Chondrocyte (in vitro differentiated cells): ENCODE data around the gene ABL2. TPM values are rescaled to one million over a fixed set of nuclear protein-coding genes. Genes with fewer than 3 reads are reported as not detected.

Experiments used
- DNase-seq: peaks from one replicate; pipeline ENCODE4 v3.0.0; 2021; ENCODE audit warnings: mixed read lengths, low spot score
- H3K27ac Mint-ChIP-seq: one replicate; pipeline ENCODE4 v1.8.0; 2021; ENCODE audit warnings: mild to moderate bottlenecking, moderate library complexity, mixed read lengths; ENCODE audit not compliant: unreplicated experiment
- H3K27me3 Mint-ChIP-seq: 2 replicates; pipeline ENCODE4 v1.8.0; 2021; ENCODE audit warnings: low read depth, mixed read lengths
- H3K36me3 Mint-ChIP-seq: 2 replicates; pipeline ENCODE4 v1.8.0; 2021; ENCODE audit warnings: low read depth, mixed read lengths
- H3K4me1 Mint-ChIP-seq: 2 replicates; pipeline ENCODE4 v1.8.0; 2021; ENCODE audit warnings: low read depth, mild to moderate bottlenecking, mixed read lengths
- H3K4me3 Mint-ChIP-seq: one replicate; pipeline ENCODE4 v1.8.0; 2021; ENCODE audit warnings: mild to moderate bottlenecking, moderate library complexity, mixed read lengths; ENCODE audit not compliant: unreplicated experiment
- H3K9me3 Mint-ChIP-seq: 2 replicates; pipeline ENCODE4 v1.8.0; 2021; ENCODE audit warnings: low read depth, mixed read lengths
- total RNA-seq: library from RNA; stranded (reverse); gene quantifications from 3 replicates; pipeline ENCODE4 v1.2.1, GENCODE V29; 2021
- TF ChIP-seq, protein P1 (sequence below): fragments of 200-600 bp; sonication (generic); IDR thresholded peaks from 2 replicates; pipeline ENCODE4 v1.5.0; 2021; ENCODE audit warnings: antibody characterized with exemption, mild to moderate bottlenecking, moderate library complexity

The ABL2 gene
- total RNA-seq, 1 donor from 2014 or later: 23.1 TPM

GRCh38 chr1:179164494-179164893 is 65.0 kb downstream of the ABL2 start:
- Mint-ChIP-seq H3K9me3 (no peaks in the 10 kb centered on the region), H3K27ac (peak overlapping the region; percentile 32), H3K27me3 (no peaks in the 10 kb centered on the region), H3K36me3 (no peaks in the 10 kb centered on the region), H3K4me1 (peaks cover 60% of the 10 kb centered on the region), H3K4me3 (no peak overlapping the region)
- no peak for DNase-seq
- TF ChIP-seq, protein P1, sequence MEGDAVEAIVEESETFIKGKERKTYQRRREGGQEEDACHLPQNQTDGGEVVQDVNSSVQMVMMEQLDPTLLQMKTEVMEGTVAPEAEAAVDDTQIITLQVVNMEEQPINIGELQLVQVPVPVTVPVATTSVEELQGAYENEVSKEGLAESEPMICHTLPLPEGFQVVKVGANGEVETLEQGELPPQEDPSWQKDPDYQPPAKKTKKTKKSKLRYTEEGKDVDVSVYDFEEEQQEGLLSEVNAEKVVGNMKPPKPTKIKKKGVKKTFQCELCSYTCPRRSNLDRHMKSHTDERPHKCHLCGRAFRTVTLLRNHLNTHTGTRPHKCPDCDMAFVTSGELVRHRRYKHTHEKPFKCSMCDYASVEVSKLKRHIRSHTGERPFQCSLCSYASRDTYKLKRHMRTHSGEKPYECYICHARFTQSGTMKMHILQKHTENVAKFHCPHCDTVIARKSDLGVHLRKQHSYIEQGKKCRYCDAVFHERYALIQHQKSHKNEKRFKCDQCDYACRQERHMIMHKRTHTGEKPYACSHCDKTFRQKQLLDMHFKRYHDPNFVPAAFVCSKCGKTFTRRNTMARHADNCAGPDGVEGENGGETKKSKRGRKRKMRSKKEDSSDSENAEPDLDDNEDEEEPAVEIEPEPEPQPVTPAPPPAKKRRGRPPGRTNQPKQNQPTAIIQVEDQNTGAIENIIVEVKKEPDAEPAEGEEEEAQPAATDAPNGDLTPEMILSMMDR: no peak

DNA sequence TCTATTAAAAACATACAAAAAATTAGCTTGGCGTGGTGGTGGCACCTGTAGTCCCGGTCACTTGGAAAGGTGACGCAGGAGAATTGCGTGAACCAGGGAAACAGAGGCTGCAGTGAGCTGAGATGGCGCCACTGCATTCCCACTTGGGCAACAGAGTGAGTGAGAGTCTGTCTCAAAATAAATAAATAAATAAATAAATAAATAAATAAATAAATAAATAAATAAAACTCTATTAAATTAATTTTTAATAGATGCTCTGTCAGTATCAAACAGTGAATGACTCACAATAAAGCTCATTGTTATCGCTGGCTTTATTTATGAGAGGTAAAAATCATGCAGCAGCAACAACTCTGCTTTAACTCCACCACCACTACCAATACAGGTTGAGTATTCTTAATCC is 72.8 kb downstream of the ABL2 start:
- H3K27ac Mint-ChIP-seq: no peak overlapping the region
- no peak for DNase-seq
- H3K27me3 Mint-ChIP-seq: no peaks in the 10 kb centered on the region
- TF ChIP-seq, protein P1: no peak
- peaks cover 42% of the 10 kb centered on the region for H3K4me1 Mint-ChIP-seq
- H3K36me3 Mint-ChIP-seq: no peaks in the 10 kb centered on the region
- no peak overlapping the region for H3K4me3 Mint-ChIP-seq
- no peaks in the 10 kb centered on the region for H3K9me3 Mint-ChIP-seq

DNA sequence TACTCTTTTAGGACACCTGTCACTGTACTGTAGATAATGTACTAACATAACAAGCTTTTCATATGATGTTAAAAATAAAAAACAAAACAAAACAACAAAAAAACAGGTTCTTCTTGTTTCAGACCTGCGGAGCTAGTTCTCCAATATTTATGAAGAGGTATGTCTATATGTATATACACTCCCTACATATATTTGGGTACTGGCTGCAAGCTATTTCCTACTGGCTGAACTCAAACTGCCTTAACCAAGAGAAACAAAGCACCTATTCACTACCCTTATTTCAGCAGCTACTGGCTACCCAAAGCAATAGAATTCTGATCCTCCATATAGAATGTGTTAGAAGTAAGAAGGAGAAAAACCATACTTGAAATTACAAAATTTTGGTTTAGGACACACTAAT is 73.5 kb downstream of the ABL2 start:
- Mint-ChIP-seq H3K4me3 (no peak overlapping the region), H3K4me1 (peaks cover 43% of the 10 kb centered on the region), H3K9me3 (no peaks in the 10 kb centered on the region), H3K27ac (peak overlapping the region; percentile 41), H3K27me3 (no peaks in the 10 kb centered on the region), H3K36me3 (no peaks in the 10 kb centered on the region)
- DNase-seq: no peak
- TF ChIP-seq, protein P1: no peak

DNA sequence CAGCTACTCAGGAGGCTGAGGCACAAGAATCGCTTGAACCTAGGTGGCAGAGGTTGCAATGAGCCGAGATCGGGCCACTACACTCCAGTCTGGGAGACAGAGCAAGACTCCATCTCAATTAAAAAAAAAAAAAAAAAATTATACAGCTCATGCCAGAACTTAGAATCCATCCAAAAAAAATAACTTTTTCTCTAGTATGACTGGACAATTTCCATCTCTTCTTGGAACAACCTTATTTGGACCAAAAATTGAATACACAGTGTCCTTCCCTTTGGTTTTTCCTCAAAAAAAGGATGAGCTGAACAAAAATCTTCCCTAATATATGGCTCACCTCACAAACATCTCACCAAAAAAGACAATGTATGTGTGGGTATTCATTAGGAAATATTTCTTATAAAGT is 73.9 kb downstream of the ABL2 start:
- Mint-ChIP-seq H3K4me1 (peaks cover 43% of the 10 kb centered on the region), H3K9me3 (no peaks in the 10 kb centered on the region), H3K27ac (peak overlapping the region; percentile 63), H3K4me3 (no peak overlapping the region), H3K36me3 (no peaks in the 10 kb centered on the region), H3K27me3 (no peaks in the 10 kb centered on the region)
- no peak for DNase-seq
- TF ChIP-seq, protein P1: no peak

GRCh38 chr1:179154437-179154836 is 75.0 kb downstream of the ABL2 start:
- no peak for DNase-seq
- H3K27me3 Mint-ChIP-seq: no peaks in the 10 kb centered on the region
- H3K9me3 Mint-ChIP-seq: peaks cover 3% of the 10 kb centered on the region
- H3K36me3 Mint-ChIP-seq: no peaks in the 10 kb centered on the region
- no peak overlapping the region for H3K4me3 Mint-ChIP-seq
- peaks cover 43% of the 10 kb centered on the region for H3K4me1 Mint-ChIP-seq
- no peak overlapping the region for H3K27ac Mint-ChIP-seq
- TF ChIP-seq, protein P1: no peak
